Mammary epithelial cell (primary cell): Measurements from ENCODE around the gene ABCC6.
"Not testable (repeated sequence)": the region's sequence is repeated elsewhere in the genome, so short reads cannot be mapped to it uniquely, and the experiment has no call there.

Experiments
- CTCF ChIP-seq, 2 donors: IDR thresholded peaks in 1 of 2; conservative IDR thresholded peaks in 1 of 2; 2 replicates each; pipeline ENCODE4 v1.5.1; 2011 to 2012; ENCODE audit warnings: inconsistent platforms in 2 of 2, low read length in 2 of 2, mild to moderate bottlenecking in 2 of 2, control low read depth in 1 of 2, low read depth in 1 of 2; ENCODE audit not compliant: insufficient read depth in 1 of 2; ENCODE audit errors: extremely low read depth in 1 of 2
- EZH2 ChIP-seq: IDR thresholded peaks from 2 replicates; pipeline ENCODE4 v1.6.1; 2012; ENCODE audit warnings: low read length, inconsistent platforms, borderline replicate concordance

GRCh38 chr16:16220449-16220848, 2.8 kb downstream of the ABCC6 start:
- TF ChIP-seq CTCF (conservative IDR thresholded peaks at IDR 0.05 in 1 of 2, IDR thresholded peaks at IDR 0.05 in 1 of 2; ENCODE audit: extremely low read depth in 1 of 2, insufficient read depth in 1 of 2, low read depth in 1 of 2, low read length in 2 of 2); EZH2: not testable (repeated sequence)
